GM23338 (cell line): ENCODE measurements around the gene DCAF6. TPM values are rescaled to one million over a fixed set of nuclear protein-coding genes. Genes with fewer than 3 reads are reported as not detected.

Source experiments
- ATAC-seq: fragments of 200-7000 bp; cut with Tn5 transposase; 3 replicates; pipeline ENCODE4 v1.9.1; 2020
- DNase-seq: peaks from one replicate; pipeline ENCODE4 v3.0.0-alpha.2; 2015; ENCODE audit warnings: low spot score
- H2AFZ ChIP-seq: fragments of 200-600 bp; sonication (generic); 2 replicates; pipeline ENCODE4 v1.8.0; 2016; ENCODE audit warnings: antibody characterized with exemption, mild to moderate bottlenecking, moderate library complexity
- H3F3A ChIP-seq: fragments of 200-600 bp; sonication (generic); replicated peaks from 2 replicates; pipeline ENCODE4 v1.8.0; 2017; ENCODE audit warnings: antibody characterized with exemption, mixed run types, low read depth
- H3K27ac ChIP-seq: fragments of 200-600 bp; sonication (generic); 2 replicates; pipeline ENCODE4 v1.6.1; 2016; ENCODE audit warnings: low read depth
- H3K27me3 ChIP-seq: fragments of 200-600 bp; sonication (generic); 2 replicates; pipeline ENCODE4 v1.8.0; 2016; ENCODE audit warnings: mild to moderate bottlenecking, mixed run types, moderate library complexity; ENCODE audit not compliant: insufficient read depth
- H3K36me3 ChIP-seq: fragments of 200-600 bp; sonication (generic); 2 replicates; pipeline ENCODE4 v1.8.0; 2016; ENCODE audit warnings: mild to moderate bottlenecking; ENCODE audit not compliant: insufficient read depth
- H3K4me1 ChIP-seq: fragments of 200-600 bp; sonication (generic); 2 replicates; pipeline ENCODE4 v1.8.0; 2016; ENCODE audit warnings: mild to moderate bottlenecking, moderate library complexity; ENCODE audit not compliant: insufficient read depth
- H3K4me2 ChIP-seq: fragments of 200-600 bp; sonication (generic); 2 replicates; pipeline ENCODE4 v1.7.1; 2017; ENCODE audit warnings: mixed run types
- H3K4me3 ChIP-seq: fragments of 200-600 bp; sonication (generic); 2 replicates; pipeline ENCODE4 v1.6.1; 2016; ENCODE audit warnings: mixed run types
- H3K79me2 ChIP-seq: fragments of 200-600 bp; sonication (generic); replicated peaks from 2 replicates; pipeline ENCODE4 v1.8.0; 2017; ENCODE audit warnings: mild to moderate bottlenecking; ENCODE audit not compliant: insufficient read depth
- H3K9me2 ChIP-seq: fragments of 200-600 bp; sonication (generic); 2 replicates; pipeline ENCODE4 v1.8.0; 2017; ENCODE audit not compliant: insufficient read depth
- H4K20me1 ChIP-seq: fragments of 200-600 bp; sonication (generic); replicated peaks from 2 replicates; pipeline ENCODE4 v1.8.0; 2017; ENCODE audit warnings: mild to moderate bottlenecking; ENCODE audit not compliant: insufficient read depth
- H3K27ac Mint-ChIP-seq: 2 replicates; pipeline ENCODE4 v1.8.0; 2020; ENCODE audit warnings: inconsistent platforms, mild to moderate bottlenecking, moderate library complexity, mixed read lengths
- H3K27me3 Mint-ChIP-seq: 3 replicates; pipeline ENCODE4 v1.8.0; 2022; ENCODE audit warnings: low read depth, mild to moderate bottlenecking, moderate library complexity, mixed read lengths, inconsistent platforms; ENCODE audit not compliant: insufficient read depth, poor library complexity
- H3K36me3 Mint-ChIP-seq: 3 replicates; pipeline ENCODE4 v1.8.0; 2021; ENCODE audit warnings: low read depth, mild to moderate bottlenecking, inconsistent platforms, moderate library complexity, mixed read lengths
- H3K4me1 Mint-ChIP-seq: 3 replicates; pipeline ENCODE4 v1.8.0; 2020; ENCODE audit warnings: mild to moderate bottlenecking, inconsistent platforms, mixed read lengths
- H3K4me3 Mint-ChIP-seq: 3 replicates; pipeline ENCODE4 v1.8.0; 2021; ENCODE audit warnings: moderate library complexity, mild to moderate bottlenecking, inconsistent platforms, mixed read lengths
- H3K9me3 Mint-ChIP-seq: 3 replicates; pipeline ENCODE4 v1.8.0; 2020; ENCODE audit warnings: moderate library complexity, mild to moderate bottlenecking, inconsistent platforms, mixed read lengths
- EZH2 ChIP-seq: fragments of 200-600 bp; sonication (generic); IDR thresholded peaks from one replicate; pipeline ENCODE4 v1.8.0; 2017; ENCODE audit warnings: antibody characterized with exemption, mild to moderate bottlenecking, low read depth; ENCODE audit not compliant: unreplicated experiment
- NANOG ChIP-seq: IDR thresholded peaks from 2 replicates; pipeline ENCODE4 v1.6.1; 2016; ENCODE audit warnings: antibody characterized with exemption, borderline replicate concordance
- POLR2AphosphoS5 ChIP-seq: IDR thresholded peaks from 2 replicates; pipeline ENCODE4 v1.6.1; 2016; ENCODE audit warnings: antibody characterized with exemption, low read depth
- REST ChIP-seq: IDR thresholded peaks from one replicate; pipeline ENCODE4 v1.6.1; 2018; ENCODE audit warnings: antibody characterized with exemption; ENCODE audit not compliant: unreplicated experiment
- ZNF462 ChIP-seq: fragments of 250-450 bp; sonication (Bioruptor Pico); IDR thresholded peaks from 2 replicates; pipeline ENCODE4 v1.5.0; 2020; ENCODE audit warnings: mild to moderate bottlenecking, moderate library complexity
- polyA plus RNA-seq: library from polyadenylated mRNA; unstranded; fragments of >200 nt; fragmentation: Nextera tagmentation; extraction: Ambion mirVana; gene quantifications from 2 replicates; pipeline ENCODE4 v1.2.1, GENCODE V29; 2016
- total RNA-seq: library from RNA; depleted of rRNA; stranded (reverse); fragments of >200 nt; shearing (Covaris generic); gene quantifications from 2 replicates; pipeline ENCODE4 v1.2.3, GENCODE V29; 2014

DCAF6 gene
- total and polyA plus RNA-seq, 2 experiments from 2014 or later, result 18.6 to 27.3 TPM

- Histone ChIP-seq H4K20me1 (no peaks in the 10 kb centered on the region; the same call in 1 of the 2 replicates), H3K27me3 (no peaks in the 10 kb centered on the region), H3K4me1 (peaks cover 6% of the 10 kb centered on the region; the same call in 1 of the 2 replicates), H3K79me2 (peaks cover 53% of the 10 kb centered on the region), H3K4me2 (no peak overlapping the region), H3K36me3 (no peaks in the 10 kb centered on the region), H2AFZ (no peak overlapping the region), H3K27ac (no peak overlapping the region), H3F3A (no peaks in the 10 kb centered on the region), H3K4me3 (no peak overlapping the region), H3K9me2 (no peaks in the 10 kb centered on the region)
- Mint-ChIP-seq H3K4me1 (peaks cover 6% of the 10 kb centered on the region; the same call in 1 of the 3 replicates), H3K36me3 (peaks cover 7% of the 10 kb centered on the region; the same call in 2 of the 3 replicates), H3K27me3 (no peaks in the 10 kb centered on the region), H3K27ac (no peak overlapping the region), H3K4me3 (no peak overlapping the region), H3K9me3 (no peaks in the 10 kb centered on the region)
- ATAC-seq, result no peak
- TF ChIP-seq NANOG (no peak), POLR2AphosphoS5 (no peak), REST (no peak), EZH2 (no peak), ZNF462 (no peak)
- no peak for DNase-seq
Measured at GRCh38 chr1:167983797-167984420, 47.4 kb downstream of the DCAF6 start.
